Activated T-cell treated with anti-CD3 and anti-CD28 coated beads, Interleukin-2, amount 50 U/mL, for 72 hours (primary cell): ENCODE measurements around the gene CRIM1. TPM values are rescaled to one million over a fixed set of nuclear protein-coding genes. Genes with fewer than 3 reads are reported as not detected.

Source experiments
- ATAC-seq, 2 donors: fragments of 150-1000 bp; cut with Tn5 transposase; replicated peaks in 1 of 2; 2 replicates each; pipeline ENCODE4 v1.10.0; 2021; ENCODE audit warnings: moderate library complexity in 2 of 2, mild to moderate bottlenecking in 1 of 2
- DNase-seq, 2 donors: peaks; one replicate each; pipeline ENCODE4 v3.0.0; 2021 to 2022; ENCODE audit warnings: mixed read lengths in 1 of 2
- H3K27ac Mint-ChIP-seq: one replicate; pipeline ENCODE4 v1.8.0; 2022; ENCODE audit warnings: mild to moderate bottlenecking, moderate library complexity, mixed read lengths
- H3K27me3 Mint-ChIP-seq: one replicate; pipeline ENCODE4 v1.8.0; 2022; ENCODE audit warnings: low read depth, mixed read lengths
- H3K36me3 Mint-ChIP-seq, 2 donors: one replicate each; pipeline ENCODE4 v1.8.0; 2022; ENCODE audit warnings: mixed read lengths in 2 of 2, mild to moderate bottlenecking in 1 of 2; ENCODE audit not compliant: insufficient read depth in 2 of 2
- H3K4me1 Mint-ChIP-seq: one replicate; pipeline ENCODE4 v1.8.0; 2022; ENCODE audit warnings: low read depth, mixed read lengths
- H3K4me3 Mint-ChIP-seq, 2 donors: one replicate each; pipeline ENCODE4 v1.8.0; 2022; ENCODE audit warnings: mild to moderate bottlenecking in 2 of 2, mixed read lengths in 2 of 2, moderate library complexity in 2 of 2
- H3K9me3 Mint-ChIP-seq, 2 donors: one replicate each; pipeline ENCODE4 v1.8.0; 2022; ENCODE audit warnings: mixed read lengths in 2 of 2
- total RNA-seq, 2 donors: library from RNA; stranded (reverse); gene quantifications; one replicate each; pipeline ENCODE4 v1.2.3, GENCODE V29; 2022

CRIM1 gene
- total RNA-seq, 2 donors from 2014 or later: 2.6 to 3.3 TPM

DNA sequence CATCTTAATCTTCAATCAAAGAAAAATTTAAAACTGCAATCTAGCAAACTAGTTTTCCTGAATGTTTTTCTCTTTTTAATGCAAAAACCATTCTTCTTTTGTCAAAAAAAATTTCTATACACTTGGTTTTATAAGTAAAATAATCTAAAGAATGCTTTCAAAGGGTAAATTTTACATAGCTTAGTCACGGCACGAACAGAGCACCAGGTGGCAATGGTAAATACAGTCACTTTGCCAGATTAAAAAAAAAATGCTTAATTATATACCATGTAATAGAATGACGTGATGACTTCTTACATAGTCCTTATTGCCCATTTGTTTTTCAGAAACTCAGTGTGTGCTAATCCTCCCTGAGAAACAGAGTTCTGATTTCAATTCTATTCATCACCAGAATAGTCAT lies 232.0 kb downstream of the CRIM1 start:
- DNase-seq: no peak
- Mint-ChIP-seq H3K36me3 (peaks cover 0 to 8% of the 10 kb centered on the region in 2 donors), H3K4me3 (no peak overlapping the region), H3K27ac (no peak overlapping the region), H3K27me3 (no peaks in the 10 kb centered on the region), H3K9me3 (no peaks in the 10 kb centered on the region), H3K4me1 (peaks cover 14% of the 10 kb centered on the region)
- ATAC-seq: peak in 1 of 2 donors; percentile 36

DNA sequence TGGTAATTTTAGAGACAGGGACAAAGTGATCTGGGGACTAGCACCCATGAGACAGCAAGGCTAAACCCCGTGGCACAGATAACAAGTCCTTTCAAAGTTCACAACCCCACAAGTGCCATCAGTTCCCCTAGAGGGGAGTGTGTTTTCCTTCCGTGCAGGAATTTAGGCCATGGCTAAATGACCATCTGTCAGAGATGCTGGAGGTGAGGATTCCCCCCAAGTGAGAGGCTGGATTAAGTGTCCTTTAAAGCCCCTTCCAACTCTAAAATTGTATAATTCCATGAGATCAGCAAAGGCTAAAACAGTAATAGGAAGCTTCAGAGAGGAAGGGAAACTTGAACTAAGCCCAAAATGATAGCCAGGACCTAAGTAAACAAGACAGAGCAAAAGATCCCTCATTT lies 233.7 kb downstream of the CRIM1 start:
- H3K4me1 Mint-ChIP-seq: peaks cover 20% of the 10 kb centered on the region
- H3K4me3 Mint-ChIP-seq: no peak overlapping the region
- no peak for DNase-seq
- H3K9me3 Mint-ChIP-seq: no peaks in the 10 kb centered on the region
- H3K27ac Mint-ChIP-seq: peak overlapping the region; percentile 19
- no peak for ATAC-seq
- peaks cover 0 to 9% of the 10 kb centered on the region in 2 donors for H3K36me3 Mint-ChIP-seq
- no peaks in the 10 kb centered on the region for H3K27me3 Mint-ChIP-seq

DNA sequence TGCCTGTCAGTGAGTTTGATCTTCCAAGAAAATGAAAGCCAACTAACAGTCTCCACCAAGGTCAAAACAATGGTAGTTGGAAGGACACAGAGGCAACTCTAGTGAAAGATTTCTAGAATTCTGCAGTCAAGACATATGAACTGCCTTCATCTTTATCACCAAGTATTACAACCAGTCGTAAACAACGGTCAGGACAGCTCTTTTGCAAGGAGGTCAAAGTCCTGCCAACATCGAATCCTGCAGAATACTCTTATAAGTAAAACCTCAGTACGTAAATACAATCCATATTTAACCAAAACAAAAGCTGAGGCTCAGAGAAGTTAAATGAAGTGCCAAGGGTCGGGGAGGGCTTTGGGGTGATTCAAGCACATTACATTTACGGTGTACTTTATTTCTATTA lies 239.3 kb downstream of the CRIM1 start:
- H3K4me1 Mint-ChIP-seq: peaks cover 33% of the 10 kb centered on the region
- H3K4me3 Mint-ChIP-seq: no peak overlapping the region
- peaks cover 0 to 7% of the 10 kb centered on the region in 2 donors for H3K36me3 Mint-ChIP-seq
- no peak overlapping the region for H3K27ac Mint-ChIP-seq
- no peak for DNase-seq
- H3K27me3 Mint-ChIP-seq: no peaks in the 10 kb centered on the region
- no peak for ATAC-seq
- H3K9me3 Mint-ChIP-seq: no peaks in the 10 kb centered on the region

DNA sequence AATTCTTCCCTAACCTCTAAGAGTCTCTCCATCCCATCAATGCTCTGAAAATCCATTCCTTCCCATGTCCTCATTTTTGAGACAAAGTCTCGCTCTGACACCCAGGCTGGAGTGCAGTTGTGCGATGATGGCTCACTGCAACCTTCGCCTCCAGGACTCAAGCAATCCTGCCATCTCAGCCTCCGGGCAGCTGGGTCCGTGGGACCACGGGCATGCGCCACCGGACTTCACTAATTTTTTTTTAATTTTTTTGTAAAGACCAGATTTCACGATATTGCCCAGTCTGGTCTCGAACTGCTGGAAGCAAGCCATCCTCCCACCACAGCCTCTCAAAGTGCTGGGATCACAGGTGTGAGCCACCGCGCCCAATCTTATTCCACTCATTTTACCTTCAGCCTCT lies 240.8 kb downstream of the CRIM1 start:
- no peak for DNase-seq
- no peaks in the 10 kb centered on the region for H3K27me3 Mint-ChIP-seq
- H3K9me3 Mint-ChIP-seq: no peaks in the 10 kb centered on the region
- H3K4me3 Mint-ChIP-seq: peak overlapping the region; percentile 86 to 94
- peaks cover 30% of the 10 kb centered on the region for H3K4me1 Mint-ChIP-seq
- ATAC-seq: no peak
- no peak overlapping the region for H3K27ac Mint-ChIP-seq
- peaks cover 0 to 3% of the 10 kb centered on the region in 2 donors for H3K36me3 Mint-ChIP-seq

DNA sequence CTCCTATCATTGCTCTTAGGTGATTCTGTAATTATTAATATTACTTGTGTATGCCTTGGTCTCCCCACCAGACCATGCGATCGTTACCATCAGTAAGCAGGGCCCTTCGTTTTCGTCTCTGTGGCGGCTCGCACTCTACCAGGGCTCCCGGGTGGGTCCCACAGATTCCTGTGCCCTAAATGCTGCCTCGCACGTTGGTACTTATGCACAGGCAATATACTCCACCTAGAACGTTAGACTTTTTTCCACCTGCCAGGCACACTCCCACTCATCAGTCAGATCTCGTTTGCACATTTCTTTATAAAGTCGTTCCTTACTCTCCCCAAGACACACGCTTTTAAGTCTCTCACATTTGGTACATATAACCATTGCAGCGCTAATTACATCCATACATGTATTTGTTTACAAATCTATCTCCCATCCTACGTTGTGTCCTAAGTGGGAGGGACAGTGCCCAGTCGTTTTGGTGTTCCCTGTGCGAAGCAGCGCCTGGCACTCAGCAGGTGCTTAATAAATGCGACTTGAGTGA lies 241.5 kb downstream of the CRIM1 start:
- H3K4me1 Mint-ChIP-seq: peaks cover 24% of the 10 kb centered on the region
- peak overlapping the region; percentile 38 for H3K27ac Mint-ChIP-seq
- H3K36me3 Mint-ChIP-seq: peaks cover 0 to 3% of the 10 kb centered on the region in 2 donors
- no peaks in the 10 kb centered on the region for H3K9me3 Mint-ChIP-seq
- no peaks in the 10 kb centered on the region for H3K27me3 Mint-ChIP-seq
- DNase-seq (no peak), ATAC-seq (no peak)
- peak overlapping the region; percentile 86 to 94 for H3K4me3 Mint-ChIP-seq

DNA sequence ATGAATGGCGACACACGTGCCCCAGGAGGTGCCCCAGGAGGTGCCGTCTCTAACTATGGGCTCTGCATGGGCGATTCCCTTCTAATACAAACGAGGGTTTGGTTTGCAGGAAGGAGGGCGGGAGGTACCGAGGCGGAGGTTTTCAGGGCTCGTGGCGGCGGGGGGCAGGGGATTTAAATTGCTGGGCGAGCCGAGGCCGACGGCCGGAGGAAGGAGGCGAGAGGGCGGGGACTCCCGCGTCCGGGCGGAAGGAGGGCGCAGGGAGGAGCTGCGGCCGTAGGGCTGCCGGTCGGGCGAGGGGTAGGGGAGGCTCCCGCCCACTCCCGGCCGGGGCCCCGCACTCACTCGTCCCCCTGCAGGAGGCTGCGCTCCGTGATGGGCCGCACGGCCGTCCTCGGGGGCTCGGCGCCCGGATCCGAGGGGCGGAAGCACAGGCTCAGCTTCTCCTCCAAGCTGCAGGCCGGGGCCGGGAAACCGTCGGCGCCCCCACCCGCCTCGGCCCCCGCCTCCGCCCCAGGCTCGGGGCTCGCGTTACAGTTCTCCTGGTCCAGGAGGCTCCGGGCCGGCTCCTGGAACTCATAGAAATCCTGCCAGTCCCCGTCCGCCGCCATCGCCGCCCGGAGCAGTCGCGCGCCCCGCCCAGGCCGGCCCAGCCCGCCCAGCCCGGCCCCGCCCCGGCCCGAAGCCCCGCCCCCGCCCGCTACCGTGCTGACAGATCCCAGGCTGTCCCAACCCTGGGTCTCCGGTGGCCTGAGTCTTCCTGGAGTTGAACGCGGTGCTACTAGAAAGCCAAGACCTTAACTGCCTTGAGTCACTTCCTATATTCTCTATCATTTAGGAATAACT lies 242.2 kb downstream of the CRIM1 start, which contains the start of gene FEZ2:
Gene FEZ2, minus strand, starts transcription at position 637 of the 846 bp plus-strand sequence. Its CDS starts 26 bp downstream, at position 611.
- peaks cover 0 to 3% of the 10 kb centered on the region in 2 donors for H3K36me3 Mint-ChIP-seq
- DNase-seq: peak; percentile 79 to 85

More for the DNA sequence above, 242.2 kb downstream of the CRIM1 start, which contains the start of gene FEZ2:
- peak; percentile 96 to 97 for ATAC-seq
- H3K4me3 Mint-ChIP-seq: peak within 1 kb of the TSS; percentile 86 to 94
- no peaks in the 10 kb centered on the region for H3K27me3 Mint-ChIP-seq
- H3K4me1 Mint-ChIP-seq: peaks cover 24% of the 10 kb centered on the region
- H3K9me3 Mint-ChIP-seq: no peaks in the 10 kb centered on the region
- peak within 1 kb of the TSS; percentile 38 for H3K27ac Mint-ChIP-seq

Other genes starting within 250 kb of the CRIM1 start
- gene FEZ2, start 242.4 kb downstream of the CRIM1 start, total RNA-seq: 10 to 100 TPM; 11.1 to 12.5 TPM